ENCODE results near the gene KLK3. TPM values are rescaled to one million over a fixed set of nuclear protein-coding genes. Genes with fewer than 3 reads are reported as not detected.

KLK3 gene
- total RNA-seq, 2 donors from 2014 or later = not detected

- peak; percentile 83 to 88 for DNase-seq
- Mint-ChIP-seq H3K9me3 (no peaks in the 10 kb centered on the region), H3K36me3 (ENCODE audit: insufficient read depth in 2 of 2) (no peaks in the 10 kb centered on the region), H3K4me1 (ENCODE audit: low read depth) (peaks cover 22% of the 10 kb centered on the region), H3K27me3 (ENCODE audit: low read depth) (peaks cover 69% of the 10 kb centered on the region), H3K27ac (no peak overlapping the region), H3K4me3 (peak overlapping the region; percentile 87 to 93)
- ATAC-seq (replicated peaks in 1 of 2) = peak; percentile 95 to 97
Observed at GRCh38 chr19:50835785-50836542, 18.8 kb upstream of the KLK3 start.

- Mint-ChIP-seq H3K27ac (no peak overlapping the region), H3K27me3 (ENCODE audit: low read depth) (peaks cover 69% of the 10 kb centered on the region), H3K9me3 (peaks cover 0 to 2% of the 10 kb centered on the region in 2 donors), H3K4me1 (ENCODE audit: low read depth) (peaks cover 22% of the 10 kb centered on the region), H3K36me3 (ENCODE audit: insufficient read depth in 2 of 2) (no peaks in the 10 kb centered on the region), H3K4me3 (peak overlapping the region; percentile 87 to 93)
- DNase-seq (no peak), ATAC-seq (replicated peaks in 1 of 2) (peak in 1 of 2 donors; percentile 3)
Observed at GRCh38 chr19:50836543-50837195, 18.0 kb upstream of the KLK3 start.

- Mint-ChIP-seq H3K27ac (no peak overlapping the region), H3K36me3 (ENCODE audit: insufficient read depth in 2 of 2) (no peaks in the 10 kb centered on the region), H3K4me3 (peak overlapping the region in 1 of 2 donors; percentile 93), H3K27me3 (ENCODE audit: low read depth) (peaks cover 63% of the 10 kb centered on the region), H3K9me3 (peaks cover 0 to 2% of the 10 kb centered on the region in 2 donors), H3K4me1 (ENCODE audit: low read depth) (peaks cover 22% of the 10 kb centered on the region)
- DNase-seq (no peak), ATAC-seq (replicated peaks in 1 of 2) (no peak)
Observed at GRCh38 chr19:50837300-50837699, 17.4 kb upstream of the KLK3 start.

- peaks cover 22% of the 10 kb centered on the region for H3K4me1 Mint-ChIP-seq (ENCODE audit: low read depth)
- no peak overlapping the region for H3K27ac Mint-ChIP-seq
- peaks cover 55% of the 10 kb centered on the region for H3K27me3 Mint-ChIP-seq (ENCODE audit: low read depth)
- peaks cover 0 to under 1% of the 10 kb centered on the region in 2 donors for H3K36me3 Mint-ChIP-seq (ENCODE audit: insufficient read depth in 2 of 2)
- peaks cover 0 to 2% of the 10 kb centered on the region in 2 donors for H3K9me3 Mint-ChIP-seq
- DNase-seq (no peak), ATAC-seq (replicated peaks in 1 of 2) (no peak)
- no peak overlapping the region for H3K4me3 Mint-ChIP-seq
Observed at GRCh38 chr19:50838239-50838638, 16.5 kb upstream of the KLK3 start.

GRCh38 chr19:50839712-50840655 is 14.7 kb upstream of the KLK3 start:
- H3K27me3 Mint-ChIP-seq (ENCODE audit: low read depth) = peaks cover 59% of the 10 kb centered on the region
- DNase-seq = no peak
- H3K4me3 Mint-ChIP-seq = no peak overlapping the region
- H3K4me1 Mint-ChIP-seq (ENCODE audit: low read depth) = peaks cover 21% of the 10 kb centered on the region
- no peak for ATAC-seq (replicated peaks in 1 of 2)
- H3K36me3 Mint-ChIP-seq (ENCODE audit: insufficient read depth in 2 of 2) = peaks cover 0 to 3% of the 10 kb centered on the region in 2 donors
- no peak overlapping the region for H3K27ac Mint-ChIP-seq
- peaks cover 2 to 3% of the 10 kb centered on the region in 2 donors for H3K9me3 Mint-ChIP-seq

- Mint-ChIP-seq H3K27me3 (ENCODE audit: low read depth) (peaks cover 47% of the 10 kb centered on the region), H3K9me3 (peaks cover 2 to 3% of the 10 kb centered on the region in 2 donors), H3K36me3 (ENCODE audit: insufficient read depth in 2 of 2) (peaks cover 0 to 3% of the 10 kb centered on the region in 2 donors), H3K4me1 (ENCODE audit: low read depth) (peaks cover 3% of the 10 kb centered on the region), H3K4me3 (no peak overlapping the region), H3K27ac (no peak overlapping the region)
- no peak for DNase-seq
- no peak for ATAC-seq (replicated peaks in 1 of 2)
Observed at GRCh38 chr19:50842130-50842529, 12.6 kb upstream of the KLK3 start.

- H3K9me3 Mint-ChIP-seq = peaks cover 2 to 3% of the 10 kb centered on the region in 2 donors
- ATAC-seq (replicated peaks in 1 of 2) (no peak), DNase-seq (no peak)
- no peak overlapping the region for H3K4me3 Mint-ChIP-seq
- no peaks in the 10 kb centered on the region for H3K4me1 Mint-ChIP-seq (ENCODE audit: low read depth)
- H3K27me3 Mint-ChIP-seq (ENCODE audit: low read depth) = peaks cover 41% of the 10 kb centered on the region
- no peak overlapping the region for H3K27ac Mint-ChIP-seq
- H3K36me3 Mint-ChIP-seq (ENCODE audit: insufficient read depth in 2 of 2) = peaks cover 0 to 3% of the 10 kb centered on the region in 2 donors
Observed at GRCh38 chr19:50843205-50843604, 11.5 kb upstream of the KLK3 start.

- Mint-ChIP-seq H3K27me3 (ENCODE audit: low read depth) (peaks cover 41% of the 10 kb centered on the region), H3K4me1 (ENCODE audit: low read depth) (no peaks in the 10 kb centered on the region), H3K36me3 (ENCODE audit: insufficient read depth in 2 of 2) (peaks cover 0 to 3% of the 10 kb centered on the region in 2 donors), H3K27ac (no peak overlapping the region), H3K9me3 (peaks cover 2 to 3% of the 10 kb centered on the region in 2 donors), H3K4me3 (no peak overlapping the region)
- ATAC-seq (replicated peaks in 1 of 2) (no peak), DNase-seq (no peak)
Observed at GRCh38 chr19:50843701-50844221, 11.0 kb upstream of the KLK3 start.

GRCh38 chr19:50844296-50844935 is 10.3 kb upstream of the KLK3 start:
- H3K27ac Mint-ChIP-seq = no peak overlapping the region
- no peak overlapping the region for H3K4me3 Mint-ChIP-seq
- H3K9me3 Mint-ChIP-seq = peaks cover 2 to 3% of the 10 kb centered on the region in 2 donors
- H3K27me3 Mint-ChIP-seq (ENCODE audit: low read depth) = peaks cover 41% of the 10 kb centered on the region
- H3K4me1 Mint-ChIP-seq (ENCODE audit: low read depth) = no peaks in the 10 kb centered on the region
- ATAC-seq (replicated peaks in 1 of 2) (no peak), DNase-seq (no peak)
- H3K36me3 Mint-ChIP-seq (ENCODE audit: insufficient read depth in 2 of 2) = peaks cover 0 to 3% of the 10 kb centered on the region in 2 donors

GRCh38 chr19:50850738-50851137 is 4.0 kb upstream of the KLK3 start:
- ATAC-seq (replicated peaks in 1 of 2) = no peak
- no peaks in the 10 kb centered on the region for H3K4me1 Mint-ChIP-seq (ENCODE audit: low read depth)
- H3K27ac Mint-ChIP-seq = no peak overlapping the region
- no peak overlapping the region for H3K4me3 Mint-ChIP-seq
- peaks cover 45% of the 10 kb centered on the region for H3K27me3 Mint-ChIP-seq (ENCODE audit: low read depth)
- H3K36me3 Mint-ChIP-seq (ENCODE audit: insufficient read depth in 2 of 2) = no peaks in the 10 kb centered on the region
- H3K9me3 Mint-ChIP-seq = no peaks in the 10 kb centered on the region
- DNase-seq = no peak

GRCh38 chr19:50851620-50852019 is 3.1 kb upstream of the KLK3 start:
- Mint-ChIP-seq H3K27me3 (ENCODE audit: low read depth) (peaks cover 53% of the 10 kb centered on the region), H3K36me3 (ENCODE audit: insufficient read depth in 2 of 2) (no peaks in the 10 kb centered on the region)

GRCh38 chr19:50857366-50857765 is 2.7 kb downstream of the KLK3 start:
- Mint-ChIP-seq H3K4me1 (ENCODE audit: low read depth) (no peaks in the 10 kb centered on the region), H3K27ac (no peak overlapping the region)

More at GRCh38 chr19:50851620-50852019, 3.1 kb upstream of the KLK3 start:
- no peaks in the 10 kb centered on the region for H3K4me1 Mint-ChIP-seq (ENCODE audit: low read depth)
- no peak overlapping the region for H3K4me3 Mint-ChIP-seq
- H3K27ac Mint-ChIP-seq = no peak overlapping the region
- ATAC-seq (replicated peaks in 1 of 2) (no peak), DNase-seq (no peak)
- H3K9me3 Mint-ChIP-seq = no peaks in the 10 kb centered on the region

More at GRCh38 chr19:50857366-50857765, 2.7 kb downstream of the KLK3 start:
- Mint-ChIP-seq H3K27me3 (ENCODE audit: low read depth) (peaks cover 72% of the 10 kb centered on the region), H3K4me3 (no peak overlapping the region), H3K9me3 (no peaks in the 10 kb centered on the region), H3K36me3 (ENCODE audit: insufficient read depth in 2 of 2) (no peaks in the 10 kb centered on the region)
- ATAC-seq (replicated peaks in 1 of 2) = no peak
- no peak for DNase-seq

All from activated T-cell treated with anti-CD3 and anti-CD28 coated beads, Interleukin-2, amount 50 U/mL, for 72 hours (primary cell).